OCI-LY3 (cell line): Measurements from ENCODE around the gene FAU.

Source experiments
- H2AFZ ChIP-seq: fragments of 200-600, 300-600 bp; shearing (Covaris generic); 2 replicates; pipeline ENCODE4 v1.6.0; 2014; ENCODE audit warnings: antibody characterized with exemption, low read depth, low read length
- H3K27ac ChIP-seq: fragments of 200-600, 300-600 bp; sonication (generic); 2 replicates; pipeline ENCODE4 v1.5.1; 2014; ENCODE audit warnings: mild to moderate bottlenecking, low read length, moderate library complexity, mixed read lengths
- H3K27me3 ChIP-seq: fragments of 200-600, 300-600 bp; sonication (generic); 2 replicates; pipeline ENCODE4 v1.6.1; 2014; ENCODE audit warnings: low read depth, low read length, mixed read lengths
- H3K36me3 ChIP-seq: fragments of 200-600, 300-600 bp; sonication (generic); replicated peaks from 2 replicates; pipeline ENCODE3; 2014; ENCODE audit warnings: low read depth, low read length, mixed read lengths
- H3K4me1 ChIP-seq: fragments of 300-600, 200-600 bp; sonication (generic); 2 replicates; pipeline ENCODE4 v1.6.1; 2014; ENCODE audit warnings: low read length, mixed read lengths
- H3K4me2 ChIP-seq: fragments of 200-600, 300-600 bp; sonication (generic); 2 replicates; pipeline ENCODE4 v1.6.1; 2014; ENCODE audit warnings: low read length, mixed read lengths
- H3K4me3 ChIP-seq: fragments of 300-600, 200-600 bp; sonication (generic); 2 replicates; pipeline ENCODE4 v1.5.1; 2014; ENCODE audit warnings: antibody characterized with exemption, mild to moderate bottlenecking, low read length, moderate library complexity
- H3K79me2 ChIP-seq: fragments of 300-600, 200-600 bp; shearing (Covaris generic); 2 replicates; pipeline ENCODE4 v1.6.1; 2014; ENCODE audit warnings: mild to moderate bottlenecking, low read length, mixed read lengths
- H3K9ac ChIP-seq: fragments of 300-600, 200-600 bp; shearing (Covaris generic); 2 replicates; pipeline ENCODE4 v1.6.0; 2014; ENCODE audit warnings: mild to moderate bottlenecking, low read length, moderate library complexity
- H3K9me3 ChIP-seq: fragments of 200-600, 300-600 bp; shearing (Covaris generic); 2 replicates; pipeline ENCODE4 v1.6.1; 2014; ENCODE audit warnings: low read length, mixed read lengths; ENCODE audit not compliant: insufficient read depth
- H4K20me1 ChIP-seq: fragments of 200-600, 300-600 bp; sonication (generic); 2 replicates; pipeline ENCODE4 v1.6.1; 2016; ENCODE audit warnings: low read length, mixed read lengths; ENCODE audit not compliant: insufficient read depth
- EZH2phosphoT487 ChIP-seq: fragments of 200-600 bp; shearing (Covaris generic); IDR thresholded peaks from 2 replicates; pipeline ENCODE4 v1.6.1; 2018; ENCODE audit warnings: antibody characterized with exemption, mixed run types, low read depth
- TF ChIP-seq, protein P1 (sequence below): fragments of 200-600, 300-600 bp; sonication (generic); IDR thresholded peaks from 2 replicates; pipeline ENCODE4 v1.5.1; 2014; ENCODE audit warnings: antibody characterized with exemption, low read length, low read depth

FAU gene

GRCh38 chr11:65086809-65087208 is 35.1 kb downstream of the FAU start:
- H3K79me2 ChIP-seq: peaks cover 38% of the 10 kb centered on the region
- H3K36me3 ChIP-seq: peaks cover 37% of the 10 kb centered on the region
- H3K9ac ChIP-seq: no peak overlapping the region
- H3K4me2 ChIP-seq: no peak overlapping the region
- no peak overlapping the region for H3K4me3 ChIP-seq
- no peak overlapping the region for H2AFZ ChIP-seq
- peaks cover 13% of the 10 kb centered on the region for H3K4me1 ChIP-seq
- H3K27me3 ChIP-seq: no peaks in the 10 kb centered on the region
- H3K9me3 ChIP-seq: no peaks in the 10 kb centered on the region
- TF ChIP-seq, protein P1, sequence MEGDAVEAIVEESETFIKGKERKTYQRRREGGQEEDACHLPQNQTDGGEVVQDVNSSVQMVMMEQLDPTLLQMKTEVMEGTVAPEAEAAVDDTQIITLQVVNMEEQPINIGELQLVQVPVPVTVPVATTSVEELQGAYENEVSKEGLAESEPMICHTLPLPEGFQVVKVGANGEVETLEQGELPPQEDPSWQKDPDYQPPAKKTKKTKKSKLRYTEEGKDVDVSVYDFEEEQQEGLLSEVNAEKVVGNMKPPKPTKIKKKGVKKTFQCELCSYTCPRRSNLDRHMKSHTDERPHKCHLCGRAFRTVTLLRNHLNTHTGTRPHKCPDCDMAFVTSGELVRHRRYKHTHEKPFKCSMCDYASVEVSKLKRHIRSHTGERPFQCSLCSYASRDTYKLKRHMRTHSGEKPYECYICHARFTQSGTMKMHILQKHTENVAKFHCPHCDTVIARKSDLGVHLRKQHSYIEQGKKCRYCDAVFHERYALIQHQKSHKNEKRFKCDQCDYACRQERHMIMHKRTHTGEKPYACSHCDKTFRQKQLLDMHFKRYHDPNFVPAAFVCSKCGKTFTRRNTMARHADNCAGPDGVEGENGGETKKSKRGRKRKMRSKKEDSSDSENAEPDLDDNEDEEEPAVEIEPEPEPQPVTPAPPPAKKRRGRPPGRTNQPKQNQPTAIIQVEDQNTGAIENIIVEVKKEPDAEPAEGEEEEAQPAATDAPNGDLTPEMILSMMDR: no peak
- TF ChIP-seq EZH2phosphoT487: no peak
- peaks cover 3% of the 10 kb centered on the region; the same call in 1 of the 2 replicates for H4K20me1 ChIP-seq
- H3K27ac ChIP-seq: no peak overlapping the region

- TF ChIP-seq EZH2phosphoT487: no peak
- TF ChIP-seq, protein P1: no peak
- H3K79me2 ChIP-seq: peaks cover 49% of the 10 kb centered on the region
- peaks cover 3% of the 10 kb centered on the region; the same call in 1 of the 2 replicates for H4K20me1 ChIP-seq
- H3K27ac ChIP-seq: no peak overlapping the region
- no peaks in the 10 kb centered on the region for H3K9me3 ChIP-seq
- no peak overlapping the region for H3K4me3 ChIP-seq
- H3K4me1 ChIP-seq: peaks cover 16% of the 10 kb centered on the region
- H3K4me2 ChIP-seq: no peak overlapping the region
- no peak overlapping the region for H2AFZ ChIP-seq
- no peak overlapping the region for H3K9ac ChIP-seq
- no peaks in the 10 kb centered on the region for H3K27me3 ChIP-seq
- H3K36me3 ChIP-seq: peaks cover 48% of the 10 kb centered on the region
Measured at GRCh38 chr11:65085446-65085845, 36.5 kb downstream of the FAU start.

DNA sequence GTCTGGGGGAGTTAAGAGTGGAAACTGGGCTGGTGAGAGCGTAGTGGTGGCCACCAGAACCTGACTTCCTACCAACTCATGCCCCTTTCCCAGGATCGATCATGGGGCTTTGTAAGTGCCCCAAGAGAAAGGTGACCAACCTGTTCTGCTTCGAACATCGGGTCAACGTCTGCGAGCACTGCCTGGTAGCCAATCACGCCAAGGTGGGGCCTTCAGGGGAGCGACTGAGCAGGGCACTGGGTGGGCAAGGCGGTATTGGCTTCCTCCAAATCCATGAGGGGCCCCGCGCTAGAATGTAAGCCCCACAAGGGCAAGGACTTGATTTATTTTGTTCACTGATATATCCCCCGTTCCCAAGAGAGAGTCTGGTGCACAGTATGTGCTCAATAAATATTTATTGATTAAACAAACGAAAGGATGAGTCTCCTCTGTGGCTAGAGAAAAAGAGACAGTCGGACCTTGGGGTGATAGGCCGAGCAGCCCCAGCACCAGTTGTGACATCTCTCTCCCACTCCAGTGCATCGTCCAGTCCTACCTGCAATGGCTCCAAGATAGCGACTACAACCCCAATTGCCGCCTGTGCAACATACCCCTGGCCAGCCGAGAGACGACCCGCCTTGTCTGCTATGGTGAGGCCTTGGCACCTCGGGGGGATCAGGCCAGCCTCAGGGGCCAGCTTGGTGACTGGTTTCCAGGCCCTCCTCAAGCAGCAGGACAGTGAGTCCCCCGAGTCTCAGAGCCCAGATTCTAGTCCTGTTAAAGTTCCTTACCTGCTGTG is 37.1 kb downstream of the FAU start:
- Histone ChIP-seq H2AFZ (0 out of 2 replicates have a peak overlapping the region, but pooled peaks have one; percentile 76), H3K36me3 (peaks cover 52% of the 10 kb centered on the region), H3K4me3 (peak overlapping the region; percentile 97), H3K27me3 (no peaks in the 10 kb centered on the region), H3K9me3 (no peaks in the 10 kb centered on the region), H3K79me2 (peaks cover 54% of the 10 kb centered on the region), H3K27ac (peak overlapping the region; percentile 74), H3K4me1 (peaks cover 16% of the 10 kb centered on the region), H4K20me1 (peaks cover 3% of the 10 kb centered on the region; the same call in 1 of the 2 replicates), H3K9ac (peak overlapping the region; percentile 97), H3K4me2 (peak overlapping the region; percentile 99)
- TF ChIP-seq, protein P1: no peak
- no peak for TF ChIP-seq EZH2phosphoT487

GRCh38 chr11:65083834-65084597 is 37.9 kb downstream of the FAU start, which contains the start of the genes CDCA5 and ZFPL1:
Gene CDCA5, minus strand, starts transcription at chr11:65084040. Its CDS starts 62 bp downstream, at chr11:65083978.
Gene ZFPL1, plus strand, starts transcription at chr11:65084222. Its CDS starts 477 bp downstream, at chr11:65084699.
- Histone ChIP-seq H3K79me2 (peaks cover 61% of the 10 kb centered on the region), H3K4me3 (peak within 1 kb of the TSS; percentile 97), H3K27ac (peak within 1 kb of the TSS; percentile 74), H3K27me3 (no peaks in the 10 kb centered on the region), H2AFZ (peak within 1 kb of the TSS; percentile 76), H3K36me3 (peaks cover 53% of the 10 kb centered on the region), H3K4me2 (peak within 1 kb of the TSS; percentile 99), H4K20me1 (peaks cover 3% of the 10 kb centered on the region; the same call in 1 of the 2 replicates), H3K9me3 (no peaks in the 10 kb centered on the region), H3K4me1 (peaks cover 18% of the 10 kb centered on the region), H3K9ac (peak within 1 kb of the TSS; percentile 97)
- TF ChIP-seq, protein P1: no peak
- TF ChIP-seq EZH2phosphoT487: no peak
